DMS153 treated with DMSO at 0.1 percent for 48 hours (cell line): ENCODE measurements around the gene TANGO2.

Experiments
- DNase-seq: peaks from one replicate; lab custom pipeline; 2025; ENCODE audit not compliant: unreplicated experiment; lab: John Stamatoyannopoulos, UW

The TANGO2 gene

GRCh38 chr22:20024650-20025397 is 3.9 kb downstream of the TANGO2 start:
- no peak for DNase-seq

- DNase-seq, result no peak
Observed at GRCh38 chr22:20025401-20026203, 4.7 kb downstream of the TANGO2 start.

- DNase-seq, result no peak
Observed at GRCh38 chr22:20026204-20026908, 5.4 kb downstream of the TANGO2 start.

- no peak for DNase-seq
Observed at GRCh38 chr22:20026996-20027601, 6.2 kb downstream of the TANGO2 start.

- DNase-seq, result peak; percentile 1
Observed at GRCh38 chr22:20027966-20028854, 7.3 kb downstream of the TANGO2 start.

- DNase-seq, result no peak
Observed at GRCh38 chr22:20028855-20029549, 8.1 kb downstream of the TANGO2 start.

- no peak for DNase-seq
Observed at GRCh38 chr22:20029550-20030225, 8.8 kb downstream of the TANGO2 start.

GRCh38 chr22:20031732-20032406 is 11.0 kb downstream of the TANGO2 start:
- DNase-seq, result no peak

- DNase-seq, result no peak
Observed at GRCh38 chr22:20032407-20032991, 11.6 kb downstream of the TANGO2 start.

- DNase-seq, result no peak
Observed at GRCh38 chr22:20033045-20033706, 12.3 kb downstream of the TANGO2 start.

GRCh38 chr22:20034143-20034542 is 13.2 kb downstream of the TANGO2 start:
- no peak for DNase-seq

GRCh38 chr22:20035375-20036083 is 14.6 kb downstream of the TANGO2 start:
- no peak for DNase-seq

- DNase-seq, result no peak
Observed at GRCh38 chr22:20036084-20036482, 15.2 kb downstream of the TANGO2 start.

GRCh38 chr22:20036535-20037392 is 15.9 kb downstream of the TANGO2 start:
- no peak for DNase-seq

GRCh38 chr22:20037419-20037818 is 16.5 kb downstream of the TANGO2 start:
- DNase-seq, result no peak

- DNase-seq, result no peak
Observed at GRCh38 chr22:20038574-20038973, 17.7 kb downstream of the TANGO2 start.
